Mononuclear cell (primary cell): Measurements from ENCODE around the gene IQGAP3. TPM values are rescaled to one million over a fixed set of nuclear protein-coding genes. Genes with fewer than 3 reads are reported as not detected.

Experiments
- H3K27me3 ChIP-seq: 2 replicates; pipeline ENCODE4 v1.6.0; 2011; ENCODE audit warnings: low read length, control low read depth; ENCODE audit not compliant: insufficient read depth
- H3K4me1 ChIP-seq: 2 replicates; pipeline ENCODE4 v1.5.1; 2011; ENCODE audit warnings: mild to moderate bottlenecking, low read length, control low read depth; ENCODE audit not compliant: insufficient read depth
- H3K4me3 ChIP-seq: 2 replicates; pipeline ENCODE4 v1.5.1; 2011; ENCODE audit warnings: mild to moderate bottlenecking, low read length, moderate library complexity
- H3K9me3 ChIP-seq: 2 replicates; pipeline ENCODE4 v1.5.1; 2011; ENCODE audit warnings: low read depth, mild to moderate bottlenecking, control low read depth, low read length
- total RNA-seq: library from RNA; depleted of rRNA; stranded (reverse); fragments of >200 nt; gene quantifications from one replicate; pipeline ENCODE4 v1.2.3, GENCODE V29; 2012

IQGAP3 gene
- total RNA-seq, 1 donor = 0.10 TPM

- Histone ChIP-seq H3K9me3 (no peaks in the 10 kb centered on the region), H3K4me3 (no peak overlapping the region), H3K4me1 (peaks cover 73% of the 10 kb centered on the region), H3K27me3 (no peaks in the 10 kb centered on the region)
Observed at GRCh38 chr1:156506450-156506849, 65.9 kb downstream of the IQGAP3 start.

- no peak overlapping the region for H3K4me3 ChIP-seq
- no peaks in the 10 kb centered on the region for H3K27me3 ChIP-seq
- H3K9me3 ChIP-seq = no peaks in the 10 kb centered on the region
- H3K4me1 ChIP-seq = peaks cover 78% of the 10 kb centered on the region
Observed at GRCh38 chr1:156505679-156506298, 66.6 kb downstream of the IQGAP3 start.

GRCh38 chr1:156504821-156505678 lies 67.3 kb downstream of the IQGAP3 start:
- Histone ChIP-seq H3K4me3 (peak overlapping the region; percentile 25), H3K9me3 (no peaks in the 10 kb centered on the region), H3K27me3 (no peaks in the 10 kb centered on the region), H3K4me1 (peaks cover 78% of the 10 kb centered on the region)

- no peaks in the 10 kb centered on the region for H3K27me3 ChIP-seq
- peaks cover 76% of the 10 kb centered on the region for H3K4me1 ChIP-seq
- H3K4me3 ChIP-seq = no peak overlapping the region
- no peaks in the 10 kb centered on the region for H3K9me3 ChIP-seq
Observed at GRCh38 chr1:156504438-156504813, 67.9 kb downstream of the IQGAP3 start.

GRCh38 chr1:156503698-156504437 lies 68.5 kb downstream of the IQGAP3 start:
- H3K4me3 ChIP-seq = no peak overlapping the region
- H3K27me3 ChIP-seq = no peaks in the 10 kb centered on the region
- H3K4me1 ChIP-seq = peaks cover 76% of the 10 kb centered on the region
- no peaks in the 10 kb centered on the region for H3K9me3 ChIP-seq

GRCh38 chr1:156502894-156503697 lies 69.3 kb downstream of the IQGAP3 start:
- Histone ChIP-seq H3K4me1 (peaks cover 76% of the 10 kb centered on the region), H3K27me3 (no peaks in the 10 kb centered on the region), H3K9me3 (no peaks in the 10 kb centered on the region), H3K4me3 (no peak overlapping the region)

GRCh38 chr1:156502391-156502893 lies 69.9 kb downstream of the IQGAP3 start:
- H3K4me1 ChIP-seq = peaks cover 76% of the 10 kb centered on the region
- no peaks in the 10 kb centered on the region for H3K27me3 ChIP-seq
- no peaks in the 10 kb centered on the region for H3K9me3 ChIP-seq
- no peak overlapping the region for H3K4me3 ChIP-seq

GRCh38 chr1:156500793-156501506 lies 71.4 kb downstream of the IQGAP3 start:
- peaks cover 82% of the 10 kb centered on the region for H3K4me1 ChIP-seq
- peak overlapping the region; percentile 99 for H3K4me3 ChIP-seq
- no peaks in the 10 kb centered on the region for H3K27me3 ChIP-seq
- no peaks in the 10 kb centered on the region for H3K9me3 ChIP-seq

- H3K4me1 ChIP-seq = peaks cover 82% of the 10 kb centered on the region
- H3K27me3 ChIP-seq = no peaks in the 10 kb centered on the region
- H3K9me3 ChIP-seq = no peaks in the 10 kb centered on the region
- H3K4me3 ChIP-seq = peak within 1 kb of the TSS; percentile 99
Observed at GRCh38 chr1:156500543-156500792, 71.9 kb downstream of the IQGAP3 start, which contains the start of gene MEF2D. MEF2D (minus strand) TSS chr1:156500775; CDS start chr1:156483292, 17,483 bp downstream.

GRCh38 chr1:156499842-156500542 lies 72.4 kb downstream of the IQGAP3 start:
- H3K4me3 ChIP-seq = peak overlapping the region; percentile 99
- H3K4me1 ChIP-seq = peaks cover 84% of the 10 kb centered on the region
- H3K9me3 ChIP-seq = no peaks in the 10 kb centered on the region
- no peaks in the 10 kb centered on the region for H3K27me3 ChIP-seq

- H3K27me3 ChIP-seq = no peaks in the 10 kb centered on the region
- peaks cover 85% of the 10 kb centered on the region for H3K4me1 ChIP-seq
- no peaks in the 10 kb centered on the region for H3K9me3 ChIP-seq
- peak overlapping the region; percentile 99 for H3K4me3 ChIP-seq
Observed at GRCh38 chr1:156499194-156499841, 73.0 kb downstream of the IQGAP3 start.

GRCh38 chr1:156498432-156499193 lies 73.8 kb downstream of the IQGAP3 start:
- H3K27me3 ChIP-seq = no peaks in the 10 kb centered on the region
- peak overlapping the region; percentile 99 for H3K4me3 ChIP-seq
- no peaks in the 10 kb centered on the region for H3K9me3 ChIP-seq
- peaks cover 85% of the 10 kb centered on the region for H3K4me1 ChIP-seq
